Central memory CD8-positive, alpha-beta T cell (primary cell): ENCODE data around the gene ZHX3.

Experiments used
- ATAC-seq: fragments of 150-1000 bp; cut with Tn5 transposase; replicated peaks from 2 replicates; pipeline ENCODE4 v1.10.0; 2022; ENCODE audit warnings: mild to moderate bottlenecking, moderate FRiP score, moderate number of reproducible peaks; ENCODE audit not compliant: poor library complexity, severe bottlenecking; ENCODE audit errors: extremely low read depth
- DNase-seq, 2 donors: peaks; one replicate each; pipeline ENCODE4 v3.0.0; 2021; ENCODE audit warnings: low spot score in 2 of 2
- H3K27ac Mint-ChIP-seq: one replicate; pipeline ENCODE4 v1.8.0; 2022; ENCODE audit warnings: low read depth, mild to moderate bottlenecking, moderate library complexity, mixed read lengths
- H3K27me3 Mint-ChIP-seq: one replicate; pipeline ENCODE4 v1.8.0; 2022; ENCODE audit warnings: mixed read lengths
- H3K36me3 Mint-ChIP-seq: one replicate; pipeline ENCODE4 v1.8.0; 2022; ENCODE audit warnings: mild to moderate bottlenecking, moderate library complexity, mixed read lengths; ENCODE audit not compliant: insufficient read depth
- H3K4me1 Mint-ChIP-seq: one replicate; pipeline ENCODE4 v1.8.0; 2022; ENCODE audit warnings: mixed read lengths
- H3K4me3 Mint-ChIP-seq: one replicate; pipeline ENCODE4 v1.8.0; 2022; ENCODE audit warnings: mild to moderate bottlenecking, moderate library complexity, mixed read lengths
- H3K9me3 Mint-ChIP-seq: one replicate; pipeline ENCODE4 v1.8.0; 2022; ENCODE audit warnings: mixed read lengths

The ZHX3 gene

GRCh38 chr20:41293269-41294037 is 24.1 kb downstream of the ZHX3 start:
- H3K9me3 Mint-ChIP-seq, result no peaks in the 10 kb centered on the region
- no peaks in the 10 kb centered on the region for H3K4me1 Mint-ChIP-seq
- H3K27me3 Mint-ChIP-seq, result no peaks in the 10 kb centered on the region
- ATAC-seq (no peak), DNase-seq (no peak)
- no peak overlapping the region for H3K27ac Mint-ChIP-seq
- no peaks in the 10 kb centered on the region for H3K36me3 Mint-ChIP-seq
- no peak overlapping the region for H3K4me3 Mint-ChIP-seq

DNA sequence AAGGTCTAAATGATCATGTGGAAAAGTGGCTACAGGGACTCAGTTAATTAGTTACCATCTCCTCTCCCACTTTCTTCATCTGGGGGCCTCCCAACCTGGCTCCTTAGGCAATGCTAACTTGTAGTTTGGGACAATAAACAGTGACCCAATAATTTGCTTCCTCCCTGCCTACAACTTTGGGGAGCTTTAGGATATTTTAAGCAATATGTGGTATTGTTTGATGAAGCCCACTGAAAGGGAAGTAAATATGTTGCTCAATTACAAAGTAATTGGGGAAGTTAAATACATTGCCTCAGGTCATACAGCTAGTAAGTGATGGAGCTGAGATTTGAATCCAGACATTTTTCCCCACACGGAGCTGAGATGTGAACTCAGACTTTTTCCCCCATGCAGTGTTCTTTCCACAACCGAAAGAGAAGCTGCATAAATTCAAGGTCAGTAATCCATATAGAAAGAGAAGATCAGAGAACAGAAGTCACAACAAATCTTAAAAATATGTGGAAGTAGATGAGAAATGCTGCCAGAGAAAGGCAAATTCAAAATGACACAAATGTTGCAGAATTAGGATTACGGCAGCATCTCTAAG is 26.6 kb downstream of the ZHX3 start:
- DNase-seq (no peak), ATAC-seq (no peak)
- Mint-ChIP-seq H3K36me3 (no peaks in the 10 kb centered on the region), H3K27ac (no peak overlapping the region), H3K27me3 (no peaks in the 10 kb centered on the region), H3K4me1 (no peaks in the 10 kb centered on the region), H3K9me3 (peaks cover 8% of the 10 kb centered on the region), H3K4me3 (no peak overlapping the region)

GRCh38 chr20:41287327-41287726 is 30.2 kb downstream of the ZHX3 start:
- H3K36me3 Mint-ChIP-seq, result no peaks in the 10 kb centered on the region
- no peak for DNase-seq
- H3K27ac Mint-ChIP-seq, result no peak overlapping the region
- no peak overlapping the region for H3K4me3 Mint-ChIP-seq
- H3K9me3 Mint-ChIP-seq, result peaks cover 8% of the 10 kb centered on the region
- H3K4me1 Mint-ChIP-seq, result no peaks in the 10 kb centered on the region
- ATAC-seq, result no peak
- H3K27me3 Mint-ChIP-seq, result no peaks in the 10 kb centered on the region

DNA sequence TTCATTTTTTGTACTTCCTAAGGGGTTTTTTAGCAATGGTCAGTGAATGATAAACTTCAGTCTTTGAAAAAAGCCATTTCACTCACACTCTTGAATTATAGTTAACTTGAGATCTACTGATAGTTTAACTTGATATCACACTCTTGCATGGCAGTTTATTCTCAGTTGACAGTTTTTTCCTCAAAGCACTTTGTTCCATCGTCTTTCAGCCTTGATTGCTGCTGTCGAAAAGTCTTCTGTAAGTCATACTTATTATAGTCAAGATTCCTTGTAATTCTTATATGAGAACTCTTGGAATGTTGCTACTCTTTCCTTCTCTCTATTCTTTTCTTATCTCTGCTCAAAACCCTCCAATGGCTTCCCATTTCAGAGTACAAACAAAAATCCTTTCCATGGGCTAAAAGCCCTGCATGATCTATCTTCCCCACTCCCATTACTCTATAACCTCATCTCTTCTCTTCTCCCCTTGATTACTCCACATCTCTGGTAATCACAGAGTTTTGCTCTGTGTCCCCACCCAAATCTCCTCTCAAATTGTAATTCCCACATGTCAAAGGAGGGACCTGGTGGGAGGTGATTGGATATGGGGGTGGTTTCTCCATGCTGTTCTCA is 31.2 kb downstream of the ZHX3 start:
- no peaks in the 10 kb centered on the region for H3K36me3 Mint-ChIP-seq
- DNase-seq (no peak), ATAC-seq (no peak)
- H3K4me3 Mint-ChIP-seq, result no peak overlapping the region
- H3K4me1 Mint-ChIP-seq, result no peaks in the 10 kb centered on the region
- no peak overlapping the region for H3K27ac Mint-ChIP-seq
- H3K9me3 Mint-ChIP-seq, result peaks cover 8% of the 10 kb centered on the region
- no peaks in the 10 kb centered on the region for H3K27me3 Mint-ChIP-seq

DNA sequence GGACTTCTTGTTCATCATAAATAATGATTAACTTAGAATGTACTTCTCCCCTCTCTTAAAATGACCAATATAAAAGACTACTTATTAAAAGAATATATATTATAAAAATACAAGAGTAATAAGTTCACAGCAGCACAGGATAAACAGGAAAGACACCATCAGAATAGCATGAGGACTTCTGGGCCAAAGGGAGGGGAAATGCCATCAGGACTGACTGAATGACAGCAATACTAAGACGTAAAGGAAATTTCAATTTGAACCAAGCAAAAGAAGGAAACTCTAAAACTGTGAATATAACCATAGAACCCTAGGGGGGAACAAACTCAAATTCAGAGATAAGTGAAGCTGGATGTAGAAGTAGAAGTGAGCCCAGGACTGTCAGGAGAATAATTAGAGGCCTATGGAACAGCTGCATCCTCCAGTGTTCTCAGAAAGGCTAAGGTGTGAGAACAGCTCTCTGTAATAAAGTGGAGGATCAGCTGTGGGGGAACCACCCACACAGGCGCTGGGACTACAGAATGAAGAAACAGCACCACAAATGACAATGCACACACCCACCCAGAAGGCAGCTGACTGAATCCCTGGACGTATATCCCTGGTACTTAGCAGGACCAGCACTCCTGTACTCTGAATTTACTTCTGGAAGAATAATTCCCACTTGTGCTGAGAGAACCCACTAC is 37.8 kb downstream of the ZHX3 start:
- ATAC-seq, result no peak
- Mint-ChIP-seq H3K4me1 (no peaks in the 10 kb centered on the region), H3K36me3 (no peaks in the 10 kb centered on the region), H3K4me3 (no peak overlapping the region), H3K27me3 (no peaks in the 10 kb centered on the region), H3K27ac (no peak overlapping the region), H3K9me3 (no peaks in the 10 kb centered on the region)
- no peak for DNase-seq

DNA sequence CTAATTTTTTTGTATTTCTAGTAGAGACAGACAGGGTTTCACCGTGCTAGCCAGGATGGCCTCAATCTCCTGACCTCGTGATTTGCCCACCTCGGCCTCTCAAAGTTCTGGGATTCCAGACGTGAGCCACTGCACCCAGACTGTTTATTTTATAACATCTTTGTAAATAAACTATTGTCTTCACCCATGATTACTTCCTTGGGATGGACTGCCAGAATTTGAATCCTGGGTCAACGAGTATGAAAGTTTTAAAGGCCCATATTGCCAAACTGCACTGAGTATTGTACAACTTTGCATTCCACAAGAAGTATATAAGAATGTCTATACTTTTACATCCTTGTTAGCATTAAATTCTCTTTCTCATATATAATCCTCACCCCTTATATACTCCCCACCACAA is 38.6 kb downstream of the ZHX3 start:
- no peak overlapping the region for H3K4me3 Mint-ChIP-seq
- H3K9me3 Mint-ChIP-seq, result no peaks in the 10 kb centered on the region
- no peaks in the 10 kb centered on the region for H3K27me3 Mint-ChIP-seq
- ATAC-seq (no peak), DNase-seq (no peak)
- H3K27ac Mint-ChIP-seq, result no peak overlapping the region
- no peaks in the 10 kb centered on the region for H3K36me3 Mint-ChIP-seq
- no peaks in the 10 kb centered on the region for H3K4me1 Mint-ChIP-seq

GRCh38 chr20:41277049-41277448 is 40.5 kb downstream of the ZHX3 start:
- DNase-seq (no peak), ATAC-seq (no peak)
- Mint-ChIP-seq H3K4me3 (no peak overlapping the region), H3K27ac (no peak overlapping the region), H3K9me3 (no peaks in the 10 kb centered on the region), H3K4me1 (no peaks in the 10 kb centered on the region), H3K36me3 (no peaks in the 10 kb centered on the region), H3K27me3 (no peaks in the 10 kb centered on the region)

- H3K27me3 Mint-ChIP-seq, result no peaks in the 10 kb centered on the region
- no peaks in the 10 kb centered on the region for H3K9me3 Mint-ChIP-seq
- peak overlapping the region; percentile 36 for H3K27ac Mint-ChIP-seq
- H3K4me3 Mint-ChIP-seq, result no peak overlapping the region
- H3K36me3 Mint-ChIP-seq, result no peaks in the 10 kb centered on the region
- ATAC-seq (no peak), DNase-seq (no peak)
- no peaks in the 10 kb centered on the region for H3K4me1 Mint-ChIP-seq
Measured at GRCh38 chr20:41276317-41276751, 41.2 kb downstream of the ZHX3 start.

- ATAC-seq, result no peak
- Mint-ChIP-seq H3K27ac (no peak overlapping the region), H3K9me3 (no peaks in the 10 kb centered on the region), H3K27me3 (no peaks in the 10 kb centered on the region), H3K4me1 (no peaks in the 10 kb centered on the region), H3K4me3 (no peak overlapping the region), H3K36me3 (no peaks in the 10 kb centered on the region)
- DNase-seq, result no peak
Measured at GRCh38 chr20:41275301-41275731, 42.2 kb downstream of the ZHX3 start.

GRCh38 chr20:41274152-41274551 is 43.4 kb downstream of the ZHX3 start:
- Mint-ChIP-seq H3K36me3 (no peaks in the 10 kb centered on the region), H3K27ac (no peak overlapping the region), H3K4me3 (no peak overlapping the region), H3K27me3 (no peaks in the 10 kb centered on the region), H3K9me3 (no peaks in the 10 kb centered on the region), H3K4me1 (no peaks in the 10 kb centered on the region)
- ATAC-seq, result no peak
- DNase-seq, result no peak

DNA sequence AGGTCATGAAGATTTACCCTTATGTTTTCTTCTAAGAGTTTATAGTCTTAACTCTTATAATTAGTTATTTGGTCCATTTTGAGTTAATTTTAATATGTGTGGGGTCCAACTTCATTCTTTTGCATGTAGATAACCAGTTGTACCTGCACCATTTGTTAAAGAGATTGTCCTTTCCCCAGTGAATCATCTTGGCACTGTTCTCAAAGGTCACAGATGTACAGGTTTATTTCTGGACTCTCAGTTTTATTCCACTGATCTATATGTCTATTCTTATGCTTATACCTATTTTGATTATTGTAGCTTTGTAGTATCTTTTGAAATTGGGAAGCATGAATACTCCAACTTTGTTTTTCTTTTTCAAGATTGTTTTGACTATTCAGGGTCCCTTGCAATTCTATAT is 44.1 kb downstream of the ZHX3 start:
- H3K4me3 Mint-ChIP-seq, result no peak overlapping the region
- H3K9me3 Mint-ChIP-seq, result no peaks in the 10 kb centered on the region
- H3K36me3 Mint-ChIP-seq, result no peaks in the 10 kb centered on the region
- H3K27me3 Mint-ChIP-seq, result no peaks in the 10 kb centered on the region
- no peak for DNase-seq
- H3K4me1 Mint-ChIP-seq, result no peaks in the 10 kb centered on the region
- no peak for ATAC-seq
- H3K27ac Mint-ChIP-seq, result no peak overlapping the region

DNA sequence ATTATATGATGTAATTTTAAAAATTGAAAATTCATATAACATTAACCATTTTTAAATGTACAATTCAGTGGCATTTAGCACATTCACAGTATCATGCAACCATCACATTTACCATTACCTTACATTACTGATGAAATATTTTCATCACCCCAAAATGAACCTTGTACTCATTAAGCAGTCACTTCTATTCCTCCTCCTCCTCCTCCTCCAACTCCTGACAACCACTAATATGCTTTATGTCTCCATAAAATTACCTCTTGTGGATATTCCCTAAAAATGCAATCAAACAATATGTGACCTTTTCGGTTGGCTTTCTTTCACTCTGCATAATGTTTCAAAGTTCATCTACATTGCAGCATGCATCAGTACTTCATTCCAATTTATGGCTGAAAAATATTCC is 45.2 kb downstream of the ZHX3 start:
- DNase-seq, result no peak
- H3K9me3 Mint-ChIP-seq, result no peaks in the 10 kb centered on the region

More for the DNA sequence above, 45.2 kb downstream of the ZHX3 start:
- H3K4me3 Mint-ChIP-seq, result no peak overlapping the region
- H3K36me3 Mint-ChIP-seq, result peaks cover 1% of the 10 kb centered on the region
- H3K27me3 Mint-ChIP-seq, result no peaks in the 10 kb centered on the region
- ATAC-seq, result no peak
- no peak overlapping the region for H3K27ac Mint-ChIP-seq
- no peaks in the 10 kb centered on the region for H3K4me1 Mint-ChIP-seq
